Heart left ventricle (tissue), 16 donors: ENCODE measurements around the gene ZDHHC14. TPM values are rescaled to one million over a fixed set of nuclear protein-coding genes. Genes with fewer than 3 reads are reported as not detected.

Experiments
- ATAC-seq, 4 donors: fragments of 200-7000 bp; cut with Tn5 transposase; one replicate each; pipeline ENCODE4 v1.9.1; 2020 to 2022; ENCODE audit warnings: moderate library complexity in 4 of 4, mild to moderate bottlenecking in 3 of 4, moderate number of reproducible peaks in 1 of 4
- DNase-seq, 5 donors: peaks; one replicate each; pipeline ENCODE4 v3.0.0-alpha.2; 2020
- H3K27ac ChIP-seq, 12 donors: fragments of 200-600 bp; sonication (generic) in 4 of 12; one replicate each; pipeline versions ENCODE4 v1.5.0 to v1.8.0; 2016 to 2022; ENCODE audit warnings: mild to moderate bottlenecking in 2 of 12
- H3K27me3 ChIP-seq, 9 donors: fragments of 200-600 bp; sonication (generic) in 2 of 9; one replicate each; pipeline versions ENCODE4 v1.5.1 to v1.8.0; 2016 to 2022; ENCODE audit warnings: mild to moderate bottlenecking in 3 of 9
- H3K36me3 ChIP-seq, 9 donors: fragments of 200-600 bp; sonication (generic) in 2 of 9; one replicate each; pipeline versions ENCODE4 v1.5.0 to v1.8.0; 2018 to 2022; ENCODE audit warnings: mild to moderate bottlenecking in 2 of 9
- H3K4me1 ChIP-seq, 12 donors: fragments of 200-600 bp; sonication (generic) in 4 of 12; one replicate each; pipeline versions ENCODE4 v1.5.0 to v1.8.0; 2016 to 2022; ENCODE audit warnings: mild to moderate bottlenecking in 3 of 12
- H3K4me3 ChIP-seq, 12 donors: fragments of 200-600 bp; sonication (generic) in 4 of 12; one replicate each; pipeline versions ENCODE4 v1.5.0 to v1.8.0; 2017 to 2022; ENCODE audit warnings: mild to moderate bottlenecking in 9 of 12, moderate library complexity in 4 of 12
- H3K9me3 ChIP-seq, 12 donors: fragments of 200-600 bp; sonication (generic) in 4 of 12; one replicate each; pipeline versions ENCODE4 v1.5.0 to v1.8.0; 2016 to 2022; ENCODE audit warnings: mild to moderate bottlenecking in 1 of 12
- POLR2A ChIP-seq, 2 donors: fragments of 450-650 bp; IDR thresholded peaks; one replicate each; pipeline ENCODE4 v1.6.1; 2017; ENCODE audit warnings: antibody characterized with exemption in 2 of 2, mild to moderate bottlenecking in 2 of 2, moderate library complexity in 2 of 2
- WGBS, 4 donors: extraction: QIAGEN DNeasy Blood & Tissue Kit in 2 of 4; methylation state at CpG; one replicate each; pipeline versions ENCODE4 v1.1.5 to v1.1.7; 2013 to 2018; 5-methylcytosine and 5-hydroxymethylcytosine counted together
- intact Hi-C, 10 donors: fragments of 100-400 bp; cut with DNase I; formaldehyde crosslinking; loops; one replicate each; pipeline versions ENCODE4 v1.11.1 to v1.14.2; 2022
- polyA plus RNA-seq, 2 donors: library from polyadenylated mRNA; stranded (reverse); fragments of 200-250 nt; gene quantifications; one replicate each; pipeline ENCODE4 v1.2.3, GENCODE V29; 2013
- total RNA-seq, 9 donors: library from RNA; depleted of rRNA in 2 of 9; stranded (reverse); fragments of >200 nt in 2 of 9; fragmentation: NEBNext Ultra II Directional in 3 of 9; extraction: Animal tissue kit (Norgen Biotek cat#: 25700) in 3 of 9; gene quantifications; one replicate each; pipeline versions ENCODE4 v1.1.0 to v1.2.4, GENCODE V29; 2016 to 2023
- TF ChIP-seq, protein P1 (sequence below), 12 donors: fragments of 200-600 bp; sonication (generic) in 4 of 12; IDR thresholded peaks; one replicate each; pipeline versions ENCODE4 v1.5.0 to v1.8.0; 2018 to 2022; ENCODE audit warnings: antibody characterized with exemption in 12 of 12, mild to moderate bottlenecking in 5 of 12
- donor health status: ischemic (EF 13 %, LVEDD 7.1; RV severe dilation, severe dysfunction).
- donor health status: healthy with polysubstance abuse.
- donor health status: DM: no; HTN: yes; CAD: no.
- donor health status: DM: no; HTN: no; CAD: no.
- donor health status: ischemic (EF 25% LVEDD 6.9; RV normal size, moderate dysfunction).
- donor health status: ischemic (EF 25% LVEDD 5.7; RV mildly dilated, moderate dysfunction).
- donor health status: healthy.
- donor health status: DM: yes; HTN: yes; CAD: no.
- donor health status: ischemic (EF 35%, LVEDD 5.7; RV mildly dilated, moderate dysfunction).
- donor health status: nonischemic (EF 11% LVEDD 7.7; RV severe dilation, severe dysfunction).
- donor health status: DM: yes; HTN: yes; CAD: no.
- donor health status: PGD.
- donor health status: ischemic (EF 29% LVEDD 5.4; RV normal size, mild dysfunction).
- donor health status: nonischemic (EF 23%, LVEDD 6.1; RV moderate dilation, normal function).

Gene ZDHHC14
- total and polyA plus RNA-seq, 11 donors: 7.0 to 25.8 (median 15.4) TPM

- whole genome bisulfite sequencing, 4 donors: 89 to 94% (median 91%) methylated on average over 6 of the region's 6 CpGs
- H3K27ac ChIP-seq: no peak overlapping the region
- peaks cover 0 to 16% (median 2%) of the 10 kb centered on the region in 12 donors for H3K4me1 ChIP-seq
- TF ChIP-seq, protein P1, sequence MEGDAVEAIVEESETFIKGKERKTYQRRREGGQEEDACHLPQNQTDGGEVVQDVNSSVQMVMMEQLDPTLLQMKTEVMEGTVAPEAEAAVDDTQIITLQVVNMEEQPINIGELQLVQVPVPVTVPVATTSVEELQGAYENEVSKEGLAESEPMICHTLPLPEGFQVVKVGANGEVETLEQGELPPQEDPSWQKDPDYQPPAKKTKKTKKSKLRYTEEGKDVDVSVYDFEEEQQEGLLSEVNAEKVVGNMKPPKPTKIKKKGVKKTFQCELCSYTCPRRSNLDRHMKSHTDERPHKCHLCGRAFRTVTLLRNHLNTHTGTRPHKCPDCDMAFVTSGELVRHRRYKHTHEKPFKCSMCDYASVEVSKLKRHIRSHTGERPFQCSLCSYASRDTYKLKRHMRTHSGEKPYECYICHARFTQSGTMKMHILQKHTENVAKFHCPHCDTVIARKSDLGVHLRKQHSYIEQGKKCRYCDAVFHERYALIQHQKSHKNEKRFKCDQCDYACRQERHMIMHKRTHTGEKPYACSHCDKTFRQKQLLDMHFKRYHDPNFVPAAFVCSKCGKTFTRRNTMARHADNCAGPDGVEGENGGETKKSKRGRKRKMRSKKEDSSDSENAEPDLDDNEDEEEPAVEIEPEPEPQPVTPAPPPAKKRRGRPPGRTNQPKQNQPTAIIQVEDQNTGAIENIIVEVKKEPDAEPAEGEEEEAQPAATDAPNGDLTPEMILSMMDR (IDR thresholded peaks at IDR 0.05): no peak
- TF ChIP-seq POLR2A (IDR thresholded peaks at IDR 0.05): no peak
- no peak for DNase-seq
- no peaks in the 10 kb centered on the region for H3K36me3 ChIP-seq
- no peak overlapping the region for H3K4me3 ChIP-seq
- H3K9me3 ChIP-seq: no peaks in the 10 kb centered on the region
- ATAC-seq: no peak
- intact Hi-C loops: no loop called here
- no peaks in the 10 kb centered on the region for H3K27me3 ChIP-seq
Measured at GRCh38 chr6:157520596-157521361, 139.8 kb downstream of the ZDHHC14 start.

DNA sequence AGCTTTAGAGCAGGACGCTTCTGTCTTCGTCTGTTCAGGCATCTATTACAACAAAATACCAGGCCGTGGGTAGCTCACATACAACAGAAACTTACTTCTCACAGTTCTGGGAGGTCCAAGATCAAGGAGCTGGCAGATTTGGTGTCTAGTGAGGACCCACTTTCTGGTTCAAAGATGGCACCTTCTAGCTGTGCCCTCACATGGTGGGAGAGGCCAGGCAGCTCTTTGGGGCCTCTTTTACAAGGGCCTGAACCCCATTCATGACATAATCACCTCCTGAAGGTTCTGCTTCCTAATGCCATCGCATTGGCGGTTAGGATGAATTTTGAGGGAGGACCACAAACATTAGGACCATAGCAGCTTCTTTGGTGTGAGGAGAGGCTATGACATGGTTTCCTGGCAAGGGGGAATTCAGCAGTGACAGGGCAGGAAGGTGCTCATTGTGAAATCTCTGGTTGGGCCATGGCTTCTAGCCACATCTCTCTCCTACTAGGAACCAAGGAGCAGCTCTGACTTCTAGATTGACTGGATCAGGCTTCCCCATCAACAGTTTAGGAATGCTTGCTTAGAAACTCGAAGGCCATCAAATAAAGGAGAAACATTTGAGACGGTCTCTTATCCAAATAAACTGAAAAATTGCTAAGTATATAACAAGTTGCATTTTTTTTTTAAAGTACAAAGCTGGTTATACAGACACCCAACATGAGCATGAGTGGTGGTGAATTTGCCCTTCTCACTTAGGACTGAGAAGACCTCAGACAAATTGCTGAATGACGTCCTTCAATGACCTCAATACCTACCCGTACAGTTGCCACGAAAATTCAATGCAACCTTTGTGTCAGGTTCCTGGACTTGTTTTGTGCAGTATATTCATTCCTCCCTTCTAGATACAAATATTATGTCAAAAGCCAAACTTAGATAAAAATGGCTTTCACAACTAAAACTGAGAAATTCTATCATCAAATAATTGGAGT lies 140.7 kb downstream of the ZDHHC14 start:
- TF ChIP-seq, protein P1 (IDR thresholded peaks at IDR 0.05): no peak
- no peak for TF ChIP-seq POLR2A (IDR thresholded peaks at IDR 0.05)
- H3K27me3 ChIP-seq: no peaks in the 10 kb centered on the region
- no peaks in the 10 kb centered on the region for H3K9me3 ChIP-seq
- ATAC-seq (no peak), DNase-seq (no peak)
- H3K4me1 ChIP-seq: peaks cover 0 to 16% (median 2%) of the 10 kb centered on the region in 12 donors
- no peaks in the 10 kb centered on the region for H3K36me3 ChIP-seq
- intact Hi-C loops: no loop called here
- H3K4me3 ChIP-seq: no peak overlapping the region
- 90 to 97% (median 94%) methylated on average over 9 to 10 of the region's 10 CpGs for WGBS, 4 donors
- no peak overlapping the region for H3K27ac ChIP-seq

DNA sequence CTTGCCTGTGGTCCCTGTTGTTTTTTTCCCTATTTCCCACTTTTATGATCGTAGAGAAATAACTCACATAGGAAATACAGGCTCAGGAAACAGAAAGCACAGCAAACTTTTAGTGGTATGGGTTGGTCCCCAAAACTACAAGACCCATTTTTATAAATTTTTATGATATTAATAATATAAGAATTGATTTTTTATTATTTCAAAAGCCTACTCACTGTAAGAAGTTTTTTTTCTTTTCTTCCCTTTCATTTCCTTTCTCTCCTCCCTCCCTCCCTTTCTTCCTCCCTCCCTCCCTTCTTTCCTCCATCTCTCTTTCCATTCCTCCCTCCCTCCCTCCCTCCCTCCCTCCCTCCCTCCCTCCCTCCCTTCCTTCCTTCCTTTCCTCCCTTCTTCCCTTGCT lies 141.5 kb downstream of the ZDHHC14 start:
- H3K4me1 ChIP-seq: peaks cover 0 to 22% (median 9%) of the 10 kb centered on the region in 12 donors
- no peaks in the 10 kb centered on the region for H3K27me3 ChIP-seq
- no peaks in the 10 kb centered on the region for H3K9me3 ChIP-seq
- H3K4me3 ChIP-seq: no peak overlapping the region
- TF ChIP-seq, protein P1 (IDR thresholded peaks at IDR 0.05): no peak
- no peak for TF ChIP-seq POLR2A (IDR thresholded peaks at IDR 0.05)
- intact Hi-C loops: no loop called here
- DNase-seq (no peak), ATAC-seq (no peak)
- H3K27ac ChIP-seq: no peak overlapping the region
- H3K36me3 ChIP-seq: no peaks in the 10 kb centered on the region
- WGBS, 4 donors: 95 to 98% (median 95%) methylated on average over 1 of the region's 1 CpG

DNA sequence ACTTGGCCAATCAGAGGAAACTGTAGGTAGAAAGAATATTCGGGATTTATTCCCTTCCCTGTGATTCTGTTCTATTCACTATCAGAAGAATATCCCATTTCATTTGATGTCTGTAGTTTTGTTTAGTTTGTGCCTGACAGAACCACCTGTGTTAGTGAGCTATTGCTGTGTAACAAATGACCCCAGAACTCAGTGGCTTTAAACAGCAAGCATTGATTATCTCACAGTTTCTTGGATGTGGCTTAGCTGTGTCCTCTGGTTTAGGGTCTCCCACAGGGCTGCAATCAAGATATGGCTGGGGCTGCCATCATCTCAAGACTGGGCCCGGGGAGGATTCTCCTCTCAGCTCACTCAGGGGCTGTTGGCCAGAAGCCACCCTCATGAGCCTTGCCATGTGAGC lies 143.7 kb downstream of the ZDHHC14 start:
- Histone ChIP-seq H3K9me3 (no peaks in the 10 kb centered on the region), H3K36me3 (no peaks in the 10 kb centered on the region), H3K27me3 (no peaks in the 10 kb centered on the region), H3K27ac (no peak overlapping the region), H3K4me1 (peaks cover 0 to 42% (median 11%) of the 10 kb centered on the region in 12 donors), H3K4me3 (no peak overlapping the region)
- no peak for DNase-seq
- no peak for ATAC-seq
- TF ChIP-seq, protein P1 (IDR thresholded peaks at IDR 0.05): no peak
- no peak for TF ChIP-seq POLR2A (IDR thresholded peaks at IDR 0.05)
- intact Hi-C loops: no loop called here
- 90 to 100% (median 96%) methylated on average over 2 of the region's 2 CpGs for WGBS, 4 donors
